Activated effector memory CD4-positive, alpha-beta T cell treated with Interleukin-2 at 50 U/mL for 16 hours (primary cell): ENCODE data around the gene ARHGEF7.

ENCODE experiments used
- DNase-seq: peaks from one replicate; pipeline ENCODE4 v3.0.0-alpha.2; 2020

The ARHGEF7 gene

DNA sequence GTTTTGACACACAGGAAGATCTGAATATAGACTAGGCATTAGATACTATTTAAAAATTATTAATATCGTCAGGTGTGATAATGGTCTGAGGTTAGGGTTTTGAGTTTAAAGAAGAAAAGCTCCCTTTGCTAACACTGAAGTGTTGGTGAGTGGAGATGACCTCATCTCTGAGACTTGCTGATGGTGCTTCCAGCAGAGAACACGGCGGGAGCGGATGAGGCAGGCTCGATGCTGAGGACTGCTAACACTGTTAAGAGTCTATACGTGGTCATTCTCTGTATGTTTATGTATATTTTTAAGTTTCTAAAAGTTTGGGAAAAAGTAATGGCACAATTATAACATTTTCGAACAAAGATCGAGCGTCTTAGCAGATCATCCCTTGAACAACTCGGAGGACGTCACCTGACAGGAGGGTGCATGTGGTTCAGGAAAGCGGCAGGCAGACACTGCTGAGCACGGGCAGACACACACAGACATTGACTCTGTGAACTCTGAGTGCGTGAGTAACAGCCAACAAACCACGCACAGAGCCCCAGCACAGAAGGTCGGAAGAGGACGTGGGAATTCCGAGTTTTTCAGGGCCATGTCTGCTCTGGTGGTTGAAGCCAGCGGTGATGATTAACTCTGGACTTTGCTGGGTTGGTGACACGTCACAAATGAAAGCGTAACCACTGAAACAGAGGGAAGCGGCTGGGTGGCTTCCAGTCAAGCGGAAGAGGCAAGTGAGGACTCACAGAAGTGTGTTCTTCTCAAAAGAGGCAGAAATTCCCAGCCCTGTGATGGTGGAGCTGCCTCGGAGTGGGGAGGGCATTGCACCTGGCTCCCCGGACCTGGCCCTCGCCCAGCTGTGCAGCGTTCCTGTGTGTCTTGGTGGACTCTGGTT, 113.4 kb downstream of the ARHGEF7 start:
- DNase-seq, result no peak

- DNase-seq, result no peak
These were observed 115.3 kb downstream of the ARHGEF7 start for GRCh38 chr13:111230385-111230930.

GRCh38 chr13:111232191-111232590, 117.1 kb downstream of the ARHGEF7 start:
- DNase-seq, result no peak

DNA sequence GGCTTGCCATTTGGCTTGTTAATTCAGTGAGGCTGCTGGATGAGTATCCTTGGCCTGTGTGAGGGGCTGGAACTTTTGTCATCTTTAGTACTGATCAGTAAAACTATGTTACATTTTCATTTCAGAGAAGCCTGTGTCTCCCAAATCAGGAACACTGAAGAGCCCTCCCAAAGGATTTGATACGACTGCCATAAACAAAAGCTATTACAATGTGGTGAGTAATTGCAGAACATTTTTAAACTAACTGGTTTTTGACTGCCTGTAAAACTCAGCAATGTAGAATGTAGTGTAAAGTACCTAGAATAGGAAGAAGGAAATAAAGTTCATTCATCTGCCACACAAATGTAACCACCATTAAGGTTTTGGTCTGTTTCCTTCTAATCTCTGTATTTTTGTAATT, 118.0 kb downstream of the ARHGEF7 start:
- no peak for DNase-seq

- DNase-seq, result no peak
These were observed 124.9 kb downstream of the ARHGEF7 start for GRCh38 chr13:111239764-111240670.

GRCh38 chr13:111241006-111241755, 126.1 kb downstream of the ARHGEF7 start:
- DNase-seq, result no peak

- DNase-seq, result no peak
These were observed 126.8 kb downstream of the ARHGEF7 start for GRCh38 chr13:111241862-111242261.

DNA sequence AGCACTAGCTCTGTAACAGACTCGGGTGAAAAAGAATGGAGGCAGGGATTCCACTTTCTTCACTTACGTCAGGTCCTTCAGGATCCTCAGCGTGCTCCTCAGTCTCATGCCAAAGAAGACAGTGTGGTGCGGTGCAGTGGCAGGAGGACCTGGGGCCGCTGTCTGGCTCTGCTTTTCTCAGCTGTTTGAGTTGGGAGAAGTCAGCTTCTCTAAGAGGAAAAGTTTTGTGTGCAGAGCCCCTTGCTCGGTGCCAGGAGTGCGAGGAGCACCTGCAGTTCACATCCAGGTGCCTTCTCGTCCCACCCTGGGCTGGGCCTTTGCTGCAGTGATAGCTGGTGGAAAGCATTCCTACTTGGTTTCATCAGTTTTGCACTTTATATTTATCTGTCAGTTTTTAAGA, 127.5 kb downstream of the ARHGEF7 start:
- DNase-seq, result no peak

DNA sequence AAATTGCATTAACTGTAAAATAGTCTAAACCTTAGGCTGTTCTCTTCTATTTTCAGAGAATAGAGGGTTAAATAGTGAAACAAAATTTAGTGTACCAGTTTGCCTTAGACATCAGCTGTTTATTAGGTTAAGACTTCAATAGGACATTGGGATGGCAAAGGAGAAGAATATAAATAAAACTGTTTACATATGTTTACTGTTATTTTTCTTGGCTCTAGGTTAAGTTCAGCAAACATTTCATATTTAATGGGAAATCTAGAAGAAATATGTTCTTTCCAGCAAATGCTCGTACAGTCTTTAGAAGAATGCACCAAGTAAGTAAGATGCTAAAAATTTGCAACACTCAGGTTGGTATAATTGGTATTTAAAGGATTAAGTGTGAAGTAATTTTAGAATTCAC, 128.9 kb downstream of the ARHGEF7 start:
- no peak for DNase-seq

DNA sequence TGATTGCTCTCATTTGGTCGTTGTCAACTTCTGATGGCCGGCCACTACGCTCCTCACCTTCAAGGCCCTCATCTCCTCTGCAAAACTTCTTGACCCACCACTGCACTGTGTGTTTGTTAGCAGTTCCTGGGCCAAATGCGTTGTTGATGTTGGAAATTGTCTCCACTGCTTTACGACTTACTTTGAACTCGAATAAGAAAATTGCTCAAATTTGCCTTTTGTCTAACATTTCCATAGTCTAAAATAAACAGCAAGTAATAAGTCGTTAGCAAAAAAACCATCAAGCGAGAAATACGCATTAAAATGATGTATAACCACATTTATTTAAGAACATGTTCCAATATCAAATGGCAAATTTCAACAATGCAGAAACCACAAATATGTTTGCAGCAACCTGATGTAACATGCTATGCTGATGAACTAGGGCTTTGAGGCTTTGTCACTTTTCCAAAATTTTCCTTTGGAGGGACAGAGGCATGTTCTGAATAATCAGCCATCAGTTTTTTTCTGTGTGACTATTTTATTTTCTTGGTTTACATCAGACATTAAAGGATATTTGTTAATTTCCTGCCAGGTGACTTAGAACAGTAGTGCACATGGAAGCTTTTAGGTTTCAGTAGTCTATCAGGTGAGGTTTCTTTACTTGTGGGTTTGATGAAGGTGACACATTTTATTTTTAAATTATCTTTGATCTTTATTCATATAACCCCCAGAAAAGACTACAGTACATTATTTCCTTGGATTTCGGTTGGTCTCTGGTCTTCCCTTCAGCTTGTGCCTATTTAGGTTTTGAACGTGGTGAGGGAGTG, 130.7 kb downstream of the ARHGEF7 start:
- DNase-seq, result no peak

- DNase-seq, result no peak
These were observed 132.4 kb downstream of the ARHGEF7 start for GRCh38 chr13:111247552-111247951.

GRCh38 chr13:111248822-111249221, 133.7 kb downstream of the ARHGEF7 start:
- no peak for DNase-seq

- no peak for DNase-seq
These were observed 134.7 kb downstream of the ARHGEF7 start for GRCh38 chr13:111249637-111250360.

DNA sequence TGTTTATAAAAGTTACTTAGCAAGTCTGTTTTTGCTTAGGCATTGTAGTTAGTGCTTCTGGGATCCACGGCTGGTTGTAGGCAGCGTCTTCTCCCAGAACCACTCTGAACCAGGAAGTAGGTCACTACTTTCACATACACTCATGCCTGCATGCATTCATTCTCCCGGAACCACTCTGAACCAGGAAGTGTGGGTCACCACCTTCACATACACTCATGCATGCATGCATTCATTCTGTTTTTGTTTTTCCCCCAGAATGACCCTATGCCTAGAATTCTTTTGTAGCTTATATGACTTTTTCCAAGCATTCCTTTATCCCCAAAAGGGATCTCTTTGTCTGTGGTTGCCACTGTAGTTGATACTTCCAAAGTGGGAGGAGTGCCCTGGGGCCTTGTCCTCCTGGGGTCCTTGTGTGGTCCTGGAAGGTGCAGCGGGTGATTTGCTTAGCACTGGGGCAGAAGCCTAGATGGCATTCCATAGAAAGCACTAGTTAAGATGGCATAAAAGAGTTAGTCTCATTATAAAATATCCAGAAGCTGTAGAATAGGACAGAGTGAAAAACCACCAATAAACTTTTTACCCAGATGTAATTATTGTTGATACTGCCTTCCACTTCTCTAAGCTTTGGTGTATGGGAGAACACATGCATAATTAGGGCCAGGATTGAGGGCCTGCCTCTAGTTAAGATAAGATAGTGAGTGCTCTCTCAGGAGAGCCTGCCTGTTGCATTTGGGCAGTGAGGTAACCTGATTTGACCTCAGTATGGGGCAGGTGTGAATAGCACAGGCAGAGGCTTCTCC, 136.7 kb downstream of the ARHGEF7 start:
- no peak for DNase-seq

DNA sequence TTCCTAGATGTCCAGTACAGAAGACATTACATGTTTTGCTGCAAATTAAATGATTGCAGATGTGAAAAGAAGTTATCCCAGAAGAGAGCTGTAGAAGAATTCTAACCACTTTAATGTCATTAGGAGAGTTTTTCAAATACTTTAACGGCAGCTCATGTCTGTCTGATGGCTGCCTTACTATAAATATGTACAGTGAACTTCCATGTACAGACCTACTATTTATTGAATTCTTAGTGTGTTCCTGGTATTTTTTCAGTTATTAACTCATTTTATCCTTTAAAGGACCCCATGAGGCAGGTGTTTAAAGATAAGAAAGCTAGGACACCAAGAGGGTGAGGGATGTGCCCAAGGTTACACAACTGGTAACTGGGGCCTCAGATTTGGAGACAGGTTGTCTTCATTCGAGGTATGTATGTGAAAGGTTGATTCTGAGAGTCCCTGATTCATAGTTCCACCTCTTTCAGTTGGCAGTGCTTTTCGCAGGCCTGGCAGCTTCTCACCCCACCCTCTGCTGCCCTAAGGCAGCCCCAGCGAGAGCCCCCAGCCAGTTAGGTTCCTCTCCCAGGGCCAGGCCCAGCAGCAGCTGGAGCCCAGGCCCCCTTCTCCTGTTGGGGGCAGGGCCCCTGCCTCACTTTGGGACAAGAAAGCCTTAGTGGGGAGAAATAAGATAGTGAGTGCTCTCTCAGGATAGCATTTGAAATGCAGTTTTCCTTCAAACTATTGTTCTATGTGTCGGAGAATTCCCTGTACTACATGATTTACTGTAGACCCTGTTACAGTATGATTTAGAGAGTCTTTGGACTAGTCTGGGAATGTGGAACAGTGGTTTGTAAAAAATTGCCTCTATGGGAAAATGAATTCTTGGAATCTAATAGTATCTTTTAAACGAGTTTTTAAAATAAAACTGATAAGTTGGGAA, 137.6 kb downstream of the ARHGEF7 start:
- no peak for DNase-seq

DNA sequence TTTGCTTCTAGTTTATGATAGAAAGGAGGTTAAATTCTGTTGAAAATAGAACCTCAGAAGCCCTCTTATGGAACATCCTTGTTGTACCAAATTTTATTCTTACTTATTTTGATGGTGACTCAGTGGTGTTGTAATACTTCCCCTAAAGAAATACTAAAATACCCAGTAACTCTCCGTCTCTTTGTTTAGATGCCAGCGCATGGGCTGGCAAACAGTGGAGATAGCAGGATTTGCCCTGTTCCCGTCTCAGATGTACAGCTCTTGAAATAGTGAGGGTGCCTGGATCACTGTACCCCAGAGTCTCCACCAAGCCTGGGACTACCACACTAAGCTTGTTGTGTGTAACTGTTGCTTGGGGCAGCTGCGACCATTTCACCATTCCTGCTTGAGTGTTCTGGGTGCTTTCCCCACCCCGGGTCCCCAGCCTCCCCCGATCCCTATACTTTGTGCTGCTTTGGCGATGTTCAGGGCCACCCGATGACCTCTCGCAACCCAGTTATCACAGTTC, 138.3 kb downstream of the ARHGEF7 start:
- DNase-seq, result no peak

GRCh38 chr13:111255228-111255790, 140.2 kb downstream of the ARHGEF7 start:
- no peak for DNase-seq

- no peak for DNase-seq
These were observed 141.3 kb downstream of the ARHGEF7 start for GRCh38 chr13:111256458-111256857.

GRCh38 chr13:111256946-111257345, 141.8 kb downstream of the ARHGEF7 start:
- no peak for DNase-seq
